ENCODE measurements around the gene NTM. TPM values are rescaled to one million over a fixed set of nuclear protein-coding genes. Genes with fewer than 3 reads are reported as not detected.

NTM gene
- total RNA-seq, 1 experiment from 2014 or later, result 16.4 TPM

DNA sequence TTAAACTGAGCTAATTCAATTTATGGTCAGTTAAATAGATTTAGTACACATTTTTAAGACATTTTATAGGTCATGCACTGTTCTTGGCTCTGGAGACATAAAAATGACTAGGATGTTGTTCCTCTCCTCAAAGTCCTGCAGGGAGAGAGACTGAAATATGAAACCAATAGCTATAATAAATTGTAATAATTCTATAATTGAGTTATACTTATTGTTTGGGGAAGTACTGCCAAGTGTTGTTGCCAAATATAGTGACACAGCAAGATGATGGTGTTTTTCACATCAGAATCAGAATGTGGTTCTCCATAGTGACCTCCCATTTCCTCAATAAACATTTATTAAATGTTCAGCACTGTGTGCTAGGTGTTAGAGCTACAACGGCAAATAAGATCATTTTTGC, 470.6 kb downstream of the NTM start:
- no peak for TF ChIP-seq CBFB (CRISPR knock-in tag; IDR thresholded peaks at IDR 0.05; ENCODE audit: low read depth)
- TF ChIP-seq, protein P1, sequence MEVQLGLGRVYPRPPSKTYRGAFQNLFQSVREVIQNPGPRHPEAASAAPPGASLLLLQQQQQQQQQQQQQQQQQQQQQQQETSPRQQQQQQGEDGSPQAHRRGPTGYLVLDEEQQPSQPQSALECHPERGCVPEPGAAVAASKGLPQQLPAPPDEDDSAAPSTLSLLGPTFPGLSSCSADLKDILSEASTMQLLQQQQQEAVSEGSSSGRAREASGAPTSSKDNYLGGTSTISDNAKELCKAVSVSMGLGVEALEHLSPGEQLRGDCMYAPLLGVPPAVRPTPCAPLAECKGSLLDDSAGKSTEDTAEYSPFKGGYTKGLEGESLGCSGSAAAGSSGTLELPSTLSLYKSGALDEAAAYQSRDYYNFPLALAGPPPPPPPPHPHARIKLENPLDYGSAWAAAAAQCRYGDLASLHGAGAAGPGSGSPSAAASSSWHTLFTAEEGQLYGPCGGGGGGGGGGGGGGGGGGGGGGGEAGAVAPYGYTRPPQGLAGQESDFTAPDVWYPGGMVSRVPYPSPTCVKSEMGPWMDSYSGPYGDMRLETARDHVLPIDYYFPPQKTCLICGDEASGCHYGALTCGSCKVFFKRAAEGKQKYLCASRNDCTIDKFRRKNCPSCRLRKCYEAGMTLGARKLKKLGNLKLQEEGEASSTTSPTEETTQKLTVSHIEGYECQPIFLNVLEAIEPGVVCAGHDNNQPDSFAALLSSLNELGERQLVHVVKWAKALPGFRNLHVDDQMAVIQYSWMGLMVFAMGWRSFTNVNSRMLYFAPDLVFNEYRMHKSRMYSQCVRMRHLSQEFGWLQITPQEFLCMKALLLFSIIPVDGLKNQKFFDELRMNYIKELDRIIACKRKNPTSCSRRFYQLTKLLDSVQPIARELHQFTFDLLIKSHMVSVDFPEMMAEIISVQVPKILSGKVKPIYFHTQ (CRISPR knock-in tag; IDR thresholded peaks at IDR 0.05), result no peak
- no peak for TF ChIP-seq ELF4 (CRISPR knock-in tag; IDR thresholded peaks at IDR 0.05; ENCODE audit: low read depth)
- TF ChIP-seq ETV6 (CRISPR knock-in tag; IDR thresholded peaks at IDR 0.05), result no peak
- TF ChIP-seq SP1 (CRISPR knock-in tag; conservative IDR thresholded peaks at IDR 0.05), result no peak
- no peak for TF ChIP-seq SMAD3 (CRISPR knock-in tag; IDR thresholded peaks at IDR 0.05; ENCODE audit: borderline replicate concordance)
- TF ChIP-seq, protein P2, sequence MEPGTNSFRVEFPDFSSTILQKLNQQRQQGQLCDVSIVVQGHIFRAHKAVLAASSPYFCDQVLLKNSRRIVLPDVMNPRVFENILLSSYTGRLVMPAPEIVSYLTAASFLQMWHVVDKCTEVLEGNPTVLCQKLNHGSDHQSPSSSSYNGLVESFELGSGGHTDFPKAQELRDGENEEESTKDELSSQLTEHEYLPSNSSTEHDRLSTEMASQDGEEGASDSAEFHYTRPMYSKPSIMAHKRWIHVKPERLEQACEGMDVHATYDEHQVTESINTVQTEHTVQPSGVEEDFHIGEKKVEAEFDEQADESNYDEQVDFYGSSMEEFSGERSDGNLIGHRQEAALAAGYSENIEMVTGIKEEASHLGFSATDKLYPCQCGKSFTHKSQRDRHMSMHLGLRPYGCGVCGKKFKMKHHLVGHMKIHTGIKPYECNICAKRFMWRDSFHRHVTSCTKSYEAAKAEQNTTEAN (CRISPR knock-in tag; IDR thresholded peaks at IDR 0.05), result no peak
- TF ChIP-seq, protein P3, sequence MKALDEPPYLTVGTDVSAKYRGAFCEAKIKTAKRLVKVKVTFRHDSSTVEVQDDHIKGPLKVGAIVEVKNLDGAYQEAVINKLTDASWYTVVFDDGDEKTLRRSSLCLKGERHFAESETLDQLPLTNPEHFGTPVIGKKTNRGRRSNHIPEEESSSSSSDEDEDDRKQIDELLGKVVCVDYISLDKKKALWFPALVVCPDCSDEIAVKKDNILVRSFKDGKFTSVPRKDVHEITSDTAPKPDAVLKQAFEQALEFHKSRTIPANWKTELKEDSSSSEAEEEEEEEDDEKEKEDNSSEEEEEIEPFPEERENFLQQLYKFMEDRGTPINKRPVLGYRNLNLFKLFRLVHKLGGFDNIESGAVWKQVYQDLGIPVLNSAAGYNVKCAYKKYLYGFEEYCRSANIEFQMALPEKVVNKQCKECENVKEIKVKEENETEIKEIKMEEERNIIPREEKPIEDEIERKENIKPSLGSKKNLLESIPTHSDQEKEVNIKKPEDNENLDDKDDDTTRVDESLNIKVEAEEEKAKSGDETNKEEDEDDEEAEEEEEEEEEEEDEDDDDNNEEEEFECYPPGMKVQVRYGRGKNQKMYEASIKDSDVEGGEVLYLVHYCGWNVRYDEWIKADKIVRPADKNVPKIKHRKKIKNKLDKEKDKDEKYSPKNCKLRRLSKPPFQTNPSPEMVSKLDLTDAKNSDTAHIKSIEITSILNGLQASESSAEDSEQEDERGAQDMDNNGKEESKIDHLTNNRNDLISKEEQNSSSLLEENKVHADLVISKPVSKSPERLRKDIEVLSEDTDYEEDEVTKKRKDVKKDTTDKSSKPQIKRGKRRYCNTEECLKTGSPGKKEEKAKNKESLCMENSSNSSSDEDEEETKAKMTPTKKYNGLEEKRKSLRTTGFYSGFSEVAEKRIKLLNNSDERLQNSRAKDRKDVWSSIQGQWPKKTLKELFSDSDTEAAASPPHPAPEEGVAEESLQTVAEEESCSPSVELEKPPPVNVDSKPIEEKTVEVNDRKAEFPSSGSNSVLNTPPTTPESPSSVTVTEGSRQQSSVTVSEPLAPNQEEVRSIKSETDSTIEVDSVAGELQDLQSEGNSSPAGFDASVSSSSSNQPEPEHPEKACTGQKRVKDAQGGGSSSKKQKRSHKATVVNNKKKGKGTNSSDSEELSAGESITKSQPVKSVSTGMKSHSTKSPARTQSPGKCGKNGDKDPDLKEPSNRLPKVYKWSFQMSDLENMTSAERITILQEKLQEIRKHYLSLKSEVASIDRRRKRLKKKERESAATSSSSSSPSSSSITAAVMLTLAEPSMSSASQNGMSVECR (CRISPR knock-in tag; IDR thresholded peaks at IDR 0.05; ENCODE audit: borderline replicate concordance), result no peak
- TF ChIP-seq IRF2 (CRISPR knock-in tag; IDR thresholded peaks at IDR 0.05; ENCODE audit: borderline replicate concordance, low read depth), result no peak
- no peak for TF ChIP-seq GRHL2 (CRISPR knock-in tag; IDR thresholded peaks at IDR 0.05; ENCODE audit: insufficient replicate concordance, severe bottlenecking)
- TF ChIP-seq ZNF121 (CRISPR knock-in tag; IDR thresholded peaks at IDR 0.05), result no peak
- peaks cover 44% of the 10 kb centered on the region for H3K4me1 Mint-ChIP-seq
- ChIA-PET CTCF (interaction anchor here (1.5 kb wide), 1 partner anchor 27 kb away, joined by 4 read pairs; no protein-coding TSS in a partner anchor), POLR2A (no interaction called here)
- no peaks in the 10 kb centered on the region; the same call in none of the 2 replicates for H3K27me3 Mint-ChIP-seq (ENCODE audit: low read depth)
- DNase-seq (ENCODE audit: low spot score), result no peak
- no peaks in the 10 kb centered on the region for H3K36me3 Mint-ChIP-seq
- H3K4me3 Mint-ChIP-seq, result no peak overlapping the region
- H3K9me3 Mint-ChIP-seq, result 0 out of 2 replicates have a peak, but pooled peaks cover 4% of the 10 kb centered on the region
- ATAC-seq, result no peak
- no peak overlapping the region for H3K27ac Mint-ChIP-seq

DNA sequence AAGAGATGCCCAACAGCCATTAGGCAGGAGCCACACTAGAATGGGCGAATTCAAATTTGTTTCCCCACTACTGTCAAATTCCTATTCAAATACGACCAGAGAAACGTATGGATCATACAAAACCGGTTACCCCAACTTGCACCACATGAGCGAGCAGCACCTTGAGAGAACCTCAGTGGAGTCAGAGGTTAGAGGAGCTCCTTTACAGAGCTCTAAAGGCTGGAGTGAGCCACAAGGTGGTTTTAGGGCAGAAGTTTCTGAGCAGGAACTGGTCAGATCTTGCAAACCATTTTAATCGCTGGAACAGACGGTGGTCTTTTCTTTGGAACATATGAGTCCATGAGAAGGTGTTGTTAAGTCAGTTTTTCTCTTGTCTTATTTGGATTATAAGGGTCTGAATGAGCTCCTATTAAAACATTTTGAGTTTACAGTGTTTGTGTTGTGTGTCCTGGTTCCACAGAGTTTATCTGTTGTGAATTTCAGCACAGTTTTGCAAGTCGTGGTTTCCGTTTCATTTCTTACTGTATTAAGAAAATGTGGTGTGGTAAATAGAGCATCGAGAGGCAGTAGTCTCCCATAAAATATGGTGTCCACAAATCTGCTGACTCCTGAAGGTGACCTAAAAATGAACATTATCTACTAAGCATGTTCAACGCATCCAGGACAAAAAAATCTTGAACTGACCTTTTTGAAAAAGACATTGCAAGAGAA, 471.7 kb downstream of the NTM start:
- ChIA-PET POLR2A (no interaction called here), CTCF (interaction anchor here (1.5 kb wide), 1 partner anchor 26 kb away, joined by 4 read pairs; no protein-coding TSS in a partner anchor)
- Mint-ChIP-seq H3K4me1 (peaks cover 48% of the 10 kb centered on the region), H3K4me3 (no peak overlapping the region), H3K27me3 (ENCODE audit: low read depth) (no peaks in the 10 kb centered on the region; the same call in none of the 2 replicates), H3K27ac (no peak overlapping the region), H3K36me3 (no peaks in the 10 kb centered on the region), H3K9me3 (0 out of 2 replicates have a peak, but pooled peaks cover 4% of the 10 kb centered on the region)
- no peak for DNase-seq (ENCODE audit: low spot score)
- ATAC-seq, result no peak
- TF ChIP-seq, protein P1 (CRISPR knock-in tag; IDR thresholded peaks at IDR 0.05), result no peak
- TF ChIP-seq CREM (CRISPR knock-in tag; IDR thresholded peaks at IDR 0.05) (no peak), ZNF219 (CRISPR knock-in tag; IDR thresholded peaks at IDR 0.05; ENCODE audit: borderline replicate concordance) (no peak), NR2C2 (CRISPR knock-in tag; IDR thresholded peaks at IDR 0.05) (no peak), ZNF138 (CRISPR knock-in tag; conservative IDR thresholded peaks at IDR 0.05) (no peak), SP1 (CRISPR knock-in tag; conservative IDR thresholded peaks at IDR 0.05) (no peak), TEAD4 (CRISPR knock-in tag; IDR thresholded peaks at IDR 0.05) (no peak), IRF2 (CRISPR knock-in tag; IDR thresholded peaks at IDR 0.05; ENCODE audit: borderline replicate concordance, low read depth) (no peak), CBFB (CRISPR knock-in tag; IDR thresholded peaks at IDR 0.05; ENCODE audit: low read depth) (no peak), ATF1 (CRISPR knock-in tag; IDR thresholded peaks at IDR 0.05) (no peak), NFYB (CRISPR knock-in tag; conservative IDR thresholded peaks at IDR 0.05; ENCODE audit: low read depth) (no peak)
- TF ChIP-seq, protein P4, sequence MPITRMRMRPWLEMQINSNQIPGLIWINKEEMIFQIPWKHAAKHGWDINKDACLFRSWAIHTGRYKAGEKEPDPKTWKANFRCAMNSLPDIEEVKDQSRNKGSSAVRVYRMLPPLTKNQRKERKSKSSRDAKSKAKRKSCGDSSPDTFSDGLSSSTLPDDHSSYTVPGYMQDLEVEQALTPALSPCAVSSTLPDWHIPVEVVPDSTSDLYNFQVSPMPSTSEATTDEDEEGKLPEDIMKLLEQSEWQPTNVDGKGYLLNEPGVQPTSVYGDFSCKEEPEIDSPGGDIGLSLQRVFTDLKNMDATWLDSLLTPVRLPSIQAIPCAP (CRISPR knock-in tag; IDR thresholded peaks at IDR 0.05), result no peak
- TF ChIP-seq, protein P5, sequence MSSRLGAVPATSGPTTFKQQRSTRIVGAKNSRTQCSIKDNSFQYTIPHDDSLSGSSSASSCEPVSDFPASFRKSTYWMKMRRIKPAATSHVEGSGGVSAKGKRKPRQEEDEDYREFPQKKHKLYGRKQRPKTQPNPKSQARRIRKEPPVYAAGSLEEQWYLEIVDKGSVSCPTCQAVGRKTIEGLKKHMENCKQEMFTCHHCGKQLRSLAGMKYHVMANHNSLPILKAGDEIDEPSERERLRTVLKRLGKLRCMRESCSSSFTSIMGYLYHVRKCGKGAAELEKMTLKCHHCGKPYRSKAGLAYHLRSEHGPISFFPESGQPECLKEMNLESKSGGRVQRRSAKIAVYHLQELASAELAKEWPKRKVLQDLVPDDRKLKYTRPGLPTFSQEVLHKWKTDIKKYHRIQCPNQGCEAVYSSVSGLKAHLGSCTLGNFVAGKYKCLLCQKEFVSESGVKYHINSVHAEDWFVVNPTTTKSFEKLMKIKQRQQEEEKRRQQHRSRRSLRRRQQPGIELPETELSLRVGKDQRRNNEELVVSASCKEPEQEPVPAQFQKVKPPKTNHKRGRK (CRISPR knock-in tag; IDR thresholded peaks at IDR 0.05; ENCODE audit: borderline replicate concordance), result no peak
